HG02943 (cell line): ENCODE data around the gene HDAC4.

Source experiments
- ATAC-seq: cut with Tn5 transposase; IDR thresholded peaks from one replicate; pipeline ENCODE4 v1.9.1; 2021; ENCODE audit warnings: mild to moderate bottlenecking, low read depth, moderate library complexity; ENCODE audit not compliant: unreplicated experiment

The HDAC4 gene

DNA sequence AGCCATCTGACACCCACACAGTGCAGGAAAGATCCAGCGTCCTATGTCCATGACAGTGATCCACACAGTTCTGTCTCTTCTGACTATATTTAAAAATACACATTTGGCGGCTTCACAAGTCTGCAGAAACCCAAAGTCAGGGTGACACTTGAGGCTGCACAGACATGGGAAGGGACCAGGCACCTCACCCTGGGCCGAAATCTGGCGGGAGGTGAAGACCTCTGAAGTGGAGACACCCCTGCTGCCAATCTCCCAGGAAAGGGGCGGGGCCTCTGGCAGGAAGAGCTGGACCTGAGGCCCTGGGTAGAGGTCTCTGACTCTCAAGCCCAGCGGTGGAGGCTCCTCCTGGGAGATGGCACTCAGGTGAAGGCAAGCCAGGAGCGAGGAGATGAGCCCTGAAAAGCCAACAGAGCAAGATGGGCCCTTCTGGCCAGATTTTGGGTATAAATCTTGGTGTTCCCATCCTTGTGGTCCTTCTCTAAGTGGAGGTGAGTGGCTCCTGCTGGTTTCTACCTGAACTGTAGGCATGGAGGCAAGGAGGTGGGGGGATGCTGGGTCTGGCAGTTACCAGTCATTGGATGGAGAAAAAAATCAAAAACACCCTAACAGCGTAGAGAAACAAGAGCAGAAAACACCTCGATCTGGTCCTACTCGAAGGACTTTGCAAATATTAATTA lies 248.4 kb downstream of the HDAC4 start:
- no peak for ATAC-seq

- no peak for ATAC-seq
Observed at GRCh38 chr2:239151201-239152131, 249.4 kb downstream of the HDAC4 start.

DNA sequence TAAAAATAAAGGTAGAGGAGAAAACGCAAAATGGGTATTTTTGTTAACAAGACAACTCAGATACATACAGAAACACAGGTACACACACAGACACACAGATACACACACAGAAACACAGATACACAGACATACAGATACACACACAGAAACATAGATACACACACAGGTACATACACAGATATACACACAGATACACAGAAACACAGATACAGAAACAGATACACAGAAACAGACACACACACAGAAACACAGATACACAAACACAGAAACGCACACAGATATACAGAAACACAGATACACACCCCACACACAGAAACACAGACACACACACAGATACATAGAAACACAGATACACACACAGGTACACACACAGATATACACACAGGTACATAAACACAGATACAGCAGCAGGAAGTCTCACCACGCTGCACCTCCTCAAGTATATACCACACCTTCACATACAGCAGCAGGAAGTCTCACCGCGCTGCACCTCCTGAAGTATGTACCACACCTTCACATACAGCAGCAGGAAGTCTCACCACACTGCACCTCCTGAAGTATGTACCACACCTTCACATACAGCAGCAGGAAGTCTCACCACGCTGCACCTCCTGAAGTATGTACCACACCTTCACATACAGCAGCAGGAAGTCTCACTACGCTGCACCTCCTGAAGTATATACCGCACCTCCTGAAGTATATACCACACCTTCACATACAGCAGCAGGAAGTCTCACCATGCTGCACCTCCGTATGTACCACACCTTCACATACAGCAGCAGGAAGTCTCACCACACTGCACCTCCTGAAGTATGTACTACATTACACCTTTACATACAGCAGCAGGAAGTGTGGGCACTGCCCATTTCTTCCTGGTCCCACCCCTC lies 250.5 kb downstream of the HDAC4 start:
- no peak for ATAC-seq

DNA sequence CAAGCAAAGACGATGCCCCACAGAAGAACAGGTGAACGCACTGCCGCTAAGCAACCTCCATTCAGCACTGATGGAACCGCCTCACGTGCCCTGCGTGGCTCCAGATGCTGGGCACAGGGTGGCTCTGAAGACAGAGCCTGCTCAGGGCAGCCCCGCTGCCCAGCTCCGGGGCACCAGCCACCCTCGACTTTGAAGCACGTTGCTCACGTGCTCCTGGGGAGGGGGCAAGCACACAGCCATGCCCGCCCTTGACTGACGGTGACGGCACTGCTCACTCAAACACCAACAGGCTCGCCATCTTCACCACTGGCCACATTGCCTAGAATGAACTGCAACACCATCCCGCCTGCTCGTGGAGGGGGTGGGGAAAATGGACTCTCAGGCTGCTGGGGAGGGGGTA lies 251.3 kb downstream of the HDAC4 start:
- ATAC-seq, result no peak

DNA sequence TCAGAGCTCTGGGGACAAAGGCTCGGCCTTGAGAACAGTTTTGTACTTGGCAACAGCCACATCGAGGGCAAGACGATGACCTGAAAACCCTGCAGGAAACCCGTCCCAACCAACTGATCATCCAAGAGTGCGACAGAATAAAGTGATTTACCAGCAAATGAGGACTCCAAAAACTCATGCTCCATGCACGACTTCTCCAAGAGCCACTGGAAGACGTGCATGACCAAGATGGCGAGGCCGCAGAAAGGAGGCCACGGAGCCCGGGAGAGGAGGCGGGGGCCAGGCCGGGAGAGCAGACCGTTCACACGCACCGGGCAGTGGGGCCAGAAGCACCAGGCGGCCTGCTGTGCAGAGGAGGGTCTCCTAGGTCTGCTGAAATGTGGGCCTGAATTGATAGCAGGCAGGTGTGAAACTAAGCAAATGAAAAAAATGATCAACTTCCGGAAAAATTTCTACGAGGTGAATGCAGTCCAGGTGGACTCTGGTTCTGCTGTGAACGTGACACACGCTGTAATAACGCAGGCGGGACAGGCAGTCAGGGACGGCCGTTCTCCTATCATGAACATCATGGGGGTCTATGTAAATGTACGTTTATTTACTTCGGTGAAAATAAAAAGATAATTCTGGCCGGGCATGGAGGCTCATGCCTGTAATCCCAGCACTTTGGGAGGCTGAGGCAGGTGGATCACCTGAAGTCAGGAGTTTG lies 252.2 kb downstream of the HDAC4 start:
- no peak for ATAC-seq

GRCh38 chr2:239147376-239147775 lies 253.4 kb downstream of the HDAC4 start:
- no peak for ATAC-seq

GRCh38 chr2:239146741-239147181 lies 254.1 kb downstream of the HDAC4 start:
- no peak for ATAC-seq

DNA sequence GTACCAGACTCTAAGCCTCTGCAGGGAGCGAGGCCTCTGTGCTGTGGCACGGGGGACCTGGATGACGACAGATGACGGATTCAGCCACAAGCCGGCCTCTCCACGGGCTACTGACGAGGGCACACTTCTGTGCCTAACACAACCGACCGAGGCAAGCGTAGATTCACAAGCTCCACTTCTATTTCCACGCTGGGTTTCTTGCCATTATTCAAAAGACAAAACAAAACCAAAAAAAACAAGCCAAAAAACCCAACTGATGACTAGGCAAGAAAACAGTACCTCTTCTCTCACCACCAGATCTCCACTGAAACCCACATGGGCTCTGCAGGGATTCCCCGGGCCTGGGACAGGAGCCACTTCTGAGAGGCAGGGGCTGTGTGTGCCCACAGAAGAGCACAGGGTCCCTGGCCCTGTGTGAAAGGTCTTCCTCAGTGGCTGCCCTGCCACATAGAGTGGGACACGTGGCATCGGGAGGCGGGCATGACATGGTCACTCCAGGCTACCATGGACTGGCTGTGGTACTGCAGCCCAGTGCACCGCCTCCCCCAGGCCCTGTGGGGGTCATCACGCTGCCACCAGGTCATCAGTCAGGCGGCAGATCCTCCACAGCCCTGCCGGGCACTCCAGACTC lies 254.7 kb downstream of the HDAC4 start:
- ATAC-seq, result no peak

GRCh38 chr2:239145601-239146000 lies 255.2 kb downstream of the HDAC4 start:
- no peak for ATAC-seq

GRCh38 chr2:239145106-239145505 lies 255.7 kb downstream of the HDAC4 start:
- no peak for ATAC-seq

DNA sequence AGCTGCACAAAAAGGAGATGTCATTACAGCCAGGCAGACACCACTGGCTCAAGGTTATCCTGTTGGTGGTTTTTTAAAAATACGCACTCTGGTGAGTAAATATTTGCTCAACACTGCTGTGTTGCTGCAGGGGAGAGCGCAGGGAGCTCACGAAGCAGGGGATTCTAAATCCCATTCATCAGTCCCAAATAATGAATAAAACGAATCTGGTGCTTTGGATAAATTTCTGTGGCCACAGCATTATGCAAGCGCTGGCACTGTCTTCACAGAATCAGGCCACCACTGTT lies 256.2 kb downstream of the HDAC4 start:
- ATAC-seq, result no peak

- ATAC-seq, result no peak
Observed at GRCh38 chr2:239143858-239144712, 256.7 kb downstream of the HDAC4 start.

DNA sequence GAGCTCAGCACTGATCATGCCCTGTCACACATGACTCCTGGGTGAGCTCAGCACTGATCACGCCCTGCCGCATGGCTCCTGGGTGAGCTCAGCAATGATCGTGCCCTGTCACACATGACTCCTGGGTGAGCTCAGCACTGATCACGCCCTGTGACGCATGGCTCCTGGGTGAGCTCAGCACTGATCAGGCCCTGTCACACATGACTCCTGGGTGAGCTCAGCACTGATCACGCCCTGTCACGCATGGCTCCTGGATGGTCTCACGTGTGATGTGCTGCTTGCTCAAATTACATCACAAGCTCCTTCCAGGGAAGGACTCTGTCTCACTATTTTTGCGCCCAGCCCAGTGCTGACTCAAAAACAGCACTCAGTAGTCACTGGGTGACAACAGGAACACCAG lies 258.0 kb downstream of the HDAC4 start:
- ATAC-seq, result no peak

DNA sequence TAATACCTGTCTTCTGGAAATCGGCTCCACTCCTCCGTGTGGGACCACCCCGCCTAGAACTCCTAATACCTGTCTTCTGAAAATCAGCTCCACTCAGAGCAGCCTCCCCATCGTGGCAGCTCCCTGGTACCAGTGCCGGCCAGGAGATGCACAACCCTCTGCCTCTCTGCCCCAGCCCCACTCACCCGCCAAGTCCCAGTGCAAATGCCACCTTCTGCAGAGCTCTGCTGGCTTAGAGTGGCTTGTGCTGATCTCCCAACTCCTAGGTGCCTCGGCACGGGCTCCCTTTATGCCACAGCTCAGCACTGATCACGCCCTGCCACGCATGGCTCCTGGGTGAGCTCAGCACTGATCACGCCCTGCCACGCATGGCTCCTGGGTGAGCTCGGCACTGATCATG lies 258.5 kb downstream of the HDAC4 start:
- ATAC-seq, result no peak

GRCh38 chr2:239141021-239141760 lies 259.6 kb downstream of the HDAC4 start:
- ATAC-seq, result no peak

- no peak for ATAC-seq
Observed at GRCh38 chr2:239140346-239141020, 260.3 kb downstream of the HDAC4 start.

GRCh38 chr2:239139566-239139965 lies 261.3 kb downstream of the HDAC4 start:
- ATAC-seq, result no peak

GRCh38 chr2:239139101-239139500 lies 261.7 kb downstream of the HDAC4 start:
- ATAC-seq, result no peak
